Glutamatergic neuron (in vitro differentiated cells): ENCODE results near the gene CRIM1. TPM values are rescaled to one million over a fixed set of nuclear protein-coding genes. Genes with fewer than 3 reads are reported as not detected.

Experiments
- DNase-seq: peaks from one replicate; pipeline ENCODE4 v3.0.0; 2022
- H3K27ac Mint-ChIP-seq: one replicate; pipeline ENCODE4 v1.8.0; 2020; ENCODE audit warnings: mild to moderate bottlenecking, mixed read lengths, inconsistent platforms; ENCODE audit not compliant: unreplicated experiment
- H3K27me3 Mint-ChIP-seq: one replicate; pipeline ENCODE4 v1.8.0; 2020; ENCODE audit warnings: mild to moderate bottlenecking, moderate library complexity, mixed read lengths, inconsistent platforms; ENCODE audit not compliant: unreplicated experiment
- H3K36me3 Mint-ChIP-seq: one replicate; pipeline ENCODE4 v1.8.0; 2020; ENCODE audit warnings: mild to moderate bottlenecking, mixed read lengths, inconsistent platforms; ENCODE audit not compliant: unreplicated experiment
- H3K4me1 Mint-ChIP-seq: one replicate; pipeline ENCODE4 v1.8.0; 2020; ENCODE audit warnings: mild to moderate bottlenecking, low read depth, mixed read lengths, inconsistent platforms; ENCODE audit not compliant: unreplicated experiment
- H3K4me3 Mint-ChIP-seq: one replicate; pipeline ENCODE4 v1.8.0; 2020; ENCODE audit warnings: mild to moderate bottlenecking, mixed read lengths, inconsistent platforms; ENCODE audit not compliant: unreplicated experiment
- H3K9me3 Mint-ChIP-seq: one replicate; pipeline ENCODE4 v1.8.0; 2020; ENCODE audit warnings: mild to moderate bottlenecking, moderate library complexity, mixed read lengths, inconsistent platforms; ENCODE audit not compliant: unreplicated experiment
- total RNA-seq: library from RNA; stranded (reverse); fragmentation: NEBNext Ultra II Directional; extraction: Animal tissue kit (Norgen Biotek cat#: 25700); gene quantifications from one replicate; pipeline ENCODE4 v1.2.1, GENCODE V29; 2021; ENCODE audit not compliant: unreplicated experiment
- TF ChIP-seq, protein P1 (sequence below): fragments of 200-600 bp; sonication (generic); IDR thresholded peaks from one replicate; pipeline ENCODE4 v1.5.0; 2021; ENCODE audit not compliant: partially characterized antibody, unreplicated experiment

The CRIM1 gene
- total RNA-seq, 1 donor from 2014 or later: 35.7 TPM

GRCh38 chr2:36570416-36570815, 214.8 kb downstream of the CRIM1 start:
- H3K4me1 Mint-ChIP-seq: peaks cover 6% of the 10 kb centered on the region
- H3K27ac Mint-ChIP-seq: no peak overlapping the region
- no peak for DNase-seq
- TF ChIP-seq, protein P1, sequence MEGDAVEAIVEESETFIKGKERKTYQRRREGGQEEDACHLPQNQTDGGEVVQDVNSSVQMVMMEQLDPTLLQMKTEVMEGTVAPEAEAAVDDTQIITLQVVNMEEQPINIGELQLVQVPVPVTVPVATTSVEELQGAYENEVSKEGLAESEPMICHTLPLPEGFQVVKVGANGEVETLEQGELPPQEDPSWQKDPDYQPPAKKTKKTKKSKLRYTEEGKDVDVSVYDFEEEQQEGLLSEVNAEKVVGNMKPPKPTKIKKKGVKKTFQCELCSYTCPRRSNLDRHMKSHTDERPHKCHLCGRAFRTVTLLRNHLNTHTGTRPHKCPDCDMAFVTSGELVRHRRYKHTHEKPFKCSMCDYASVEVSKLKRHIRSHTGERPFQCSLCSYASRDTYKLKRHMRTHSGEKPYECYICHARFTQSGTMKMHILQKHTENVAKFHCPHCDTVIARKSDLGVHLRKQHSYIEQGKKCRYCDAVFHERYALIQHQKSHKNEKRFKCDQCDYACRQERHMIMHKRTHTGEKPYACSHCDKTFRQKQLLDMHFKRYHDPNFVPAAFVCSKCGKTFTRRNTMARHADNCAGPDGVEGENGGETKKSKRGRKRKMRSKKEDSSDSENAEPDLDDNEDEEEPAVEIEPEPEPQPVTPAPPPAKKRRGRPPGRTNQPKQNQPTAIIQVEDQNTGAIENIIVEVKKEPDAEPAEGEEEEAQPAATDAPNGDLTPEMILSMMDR: no peak
- no peak overlapping the region for H3K4me3 Mint-ChIP-seq
- no peaks in the 10 kb centered on the region for H3K27me3 Mint-ChIP-seq
- no peaks in the 10 kb centered on the region for H3K9me3 Mint-ChIP-seq
- peaks cover 2% of the 10 kb centered on the region for H3K36me3 Mint-ChIP-seq

GRCh38 chr2:36572054-36572718, 216.6 kb downstream of the CRIM1 start:
- Mint-ChIP-seq H3K27me3 (no peaks in the 10 kb centered on the region), H3K9me3 (no peaks in the 10 kb centered on the region), H3K4me3 (no peak overlapping the region), H3K4me1 (peaks cover 4% of the 10 kb centered on the region), H3K27ac (no peak overlapping the region), H3K36me3 (peaks cover 4% of the 10 kb centered on the region)
- DNase-seq: no peak
- TF ChIP-seq, protein P1: no peak

GRCh38 chr2:36572719-36573059, 217.1 kb downstream of the CRIM1 start:
- peaks cover 4% of the 10 kb centered on the region for H3K36me3 Mint-ChIP-seq
- H3K4me1 Mint-ChIP-seq: peaks cover 3% of the 10 kb centered on the region
- H3K4me3 Mint-ChIP-seq: no peak overlapping the region
- H3K9me3 Mint-ChIP-seq: no peaks in the 10 kb centered on the region
- TF ChIP-seq, protein P1: no peak
- H3K27ac Mint-ChIP-seq: no peak overlapping the region
- no peak for DNase-seq
- H3K27me3 Mint-ChIP-seq: no peaks in the 10 kb centered on the region

- Mint-ChIP-seq H3K9me3 (no peaks in the 10 kb centered on the region), H3K36me3 (peaks cover 4% of the 10 kb centered on the region), H3K27me3 (no peaks in the 10 kb centered on the region), H3K27ac (no peak overlapping the region), H3K4me3 (no peak overlapping the region), H3K4me1 (no peaks in the 10 kb centered on the region)
- TF ChIP-seq, protein P1: no peak
- DNase-seq: no peak
These were observed 217.6 kb downstream of the CRIM1 start for GRCh38 chr2:36573165-36573564.

DNA sequence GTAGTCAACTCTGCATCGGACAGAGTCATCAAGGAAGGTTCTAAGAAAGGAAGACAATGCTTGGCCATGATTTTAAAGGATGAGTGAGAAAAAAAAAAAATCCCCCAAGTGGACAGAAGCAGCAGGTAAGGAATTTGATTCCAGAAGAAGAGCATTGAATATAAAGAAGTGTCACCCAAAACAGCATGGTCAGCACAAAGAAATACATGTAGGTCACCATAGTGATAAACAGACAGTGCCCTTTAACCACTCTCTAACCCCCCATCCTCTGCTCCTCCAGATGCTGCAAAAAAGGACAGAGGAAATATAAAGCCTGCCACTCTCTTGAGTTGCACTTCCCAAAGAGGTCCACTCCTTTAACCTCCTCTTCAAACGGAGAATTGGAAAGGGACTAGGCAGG, 219.0 kb downstream of the CRIM1 start:
- DNase-seq: no peak
- Mint-ChIP-seq H3K27me3 (no peaks in the 10 kb centered on the region), H3K9me3 (no peaks in the 10 kb centered on the region), H3K36me3 (peaks cover 4% of the 10 kb centered on the region), H3K4me3 (no peak overlapping the region), H3K4me1 (no peaks in the 10 kb centered on the region), H3K27ac (no peak overlapping the region)
- TF ChIP-seq, protein P1: no peak
